GM15510 (cell line): ENCODE results near the gene PLD3.

Source experiments
- POLR2A ChIP-seq: IDR thresholded peaks from 3 replicates; pipeline ENCODE4 v1.6.1; 2011; ENCODE audit warnings: borderline replicate concordance; ENCODE audit not compliant: insufficient read length; ENCODE audit errors: extremely low read depth

PLD3 gene

GRCh38 chr19:40420766-40421765 is 72.6 kb downstream of the PLD3 start:
- TF ChIP-seq POLR2A, result peak; percentile 79

- no peak for TF ChIP-seq POLR2A
Observed at GRCh38 chr19:40421993-40422747, 73.7 kb downstream of the PLD3 start.

GRCh38 chr19:40422748-40423566 is 74.5 kb downstream of the PLD3 start:
- TF ChIP-seq POLR2A, result no peak

GRCh38 chr19:40423938-40424337 is 75.4 kb downstream of the PLD3 start:
- no peak for TF ChIP-seq POLR2A

GRCh38 chr19:40424637-40425449 is 76.3 kb downstream of the PLD3 start:
- TF ChIP-seq POLR2A, result no peak

GRCh38 chr19:40425450-40426287 is 77.2 kb downstream of the PLD3 start, which contains the start of gene SERTAD1:
Gene SERTAD1 (minus strand): TSS chr19:40425992. CDS start chr19:40423546, 2,446 bp downstream.
- peak; percentile 99 for TF ChIP-seq POLR2A
